Activated CD4-positive, alpha-beta T cell treated with anti-CD3 and anti-CD28 coated beads, Interleukin-2, amount 10 ng/mL, durations not matched to agents 24 days and 14 days (primary cell): ENCODE measurements around the gene DENND1A. TPM values are rescaled to one million over a fixed set of nuclear protein-coding genes. Genes with fewer than 3 reads are reported as not detected.

ENCODE experiments used
- DNase-seq: peaks from one replicate; pipeline ENCODE4 v3.0.0; 2022
- H3K27ac Mint-ChIP-seq: one replicate; pipeline ENCODE4 v1.8.0; 2022; ENCODE audit warnings: mild to moderate bottlenecking, mixed read lengths
- H3K27me3 Mint-ChIP-seq: one replicate; pipeline ENCODE4 v1.8.0; 2022; ENCODE audit warnings: mixed read lengths
- H3K36me3 Mint-ChIP-seq: one replicate; pipeline ENCODE4 v1.8.0; 2022; ENCODE audit warnings: low read depth, mild to moderate bottlenecking, mixed read lengths
- H3K4me1 Mint-ChIP-seq: one replicate; pipeline ENCODE4 v1.8.0; 2021; ENCODE audit warnings: mixed read lengths
- H3K4me3 Mint-ChIP-seq: one replicate; pipeline ENCODE4 v1.8.0; 2022; ENCODE audit warnings: mild to moderate bottlenecking, moderate library complexity, mixed read lengths
- H3K9me3 Mint-ChIP-seq: one replicate; pipeline ENCODE4 v1.8.0; 2021; ENCODE audit warnings: mixed read lengths
- intact Hi-C: fragments of 100-400 bp; cut with micrococcal nuclease; formaldehyde crosslinking; loops from one replicate; pipeline ENCODE4 v1.15.1; 2023
- total RNA-seq: library from RNA; stranded (reverse); gene quantifications from 2 replicates; pipeline ENCODE4 v1.2.3, GENCODE V29; 2022

DENND1A gene
- total RNA-seq, 1 donor from 2014 or later: 25.2 TPM

DNA sequence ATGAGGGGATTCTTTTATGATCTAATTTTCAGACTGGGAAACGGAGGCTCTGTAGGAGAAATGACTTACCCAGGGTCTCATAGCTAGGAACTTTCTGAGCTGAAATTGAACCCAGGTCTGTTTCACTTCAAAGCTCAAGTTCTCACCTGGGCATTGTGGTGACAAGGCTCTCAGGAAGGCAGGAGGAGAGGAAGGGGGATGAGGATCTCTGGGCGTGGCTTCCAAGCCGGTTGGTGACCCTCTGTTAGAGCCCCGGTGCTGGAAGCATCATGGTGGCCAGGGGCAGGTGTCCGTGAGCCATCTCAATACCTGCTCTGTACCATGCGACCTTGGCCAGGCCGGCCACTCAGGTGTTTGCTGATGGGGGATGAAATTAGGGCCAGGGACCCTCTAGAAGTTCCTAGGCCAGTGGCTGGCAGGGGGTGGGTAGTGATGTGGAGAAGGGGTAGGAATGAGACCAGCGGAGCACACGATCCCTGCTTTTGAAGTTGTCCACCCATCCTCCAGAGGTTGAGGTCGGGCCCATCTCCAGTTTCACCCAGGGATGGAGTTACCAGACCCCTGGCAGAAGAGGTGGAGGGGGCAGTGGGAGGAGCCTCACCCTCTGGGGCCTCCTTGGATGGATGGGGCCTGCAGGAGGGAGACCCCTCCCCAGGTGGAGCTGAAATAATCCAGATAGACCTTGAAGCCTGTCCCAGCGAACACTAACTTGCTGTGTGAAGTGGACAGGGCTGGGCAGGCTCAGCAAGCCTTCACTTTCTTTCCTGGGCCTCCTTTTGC is 568.0 kb downstream of the DENND1A start:
- Mint-ChIP-seq H3K9me3 (no peaks in the 10 kb centered on the region), H3K4me3 (no peak overlapping the region), H3K27me3 (peaks cover 3% of the 10 kb centered on the region), H3K36me3 (no peaks in the 10 kb centered on the region), H3K4me1 (peaks cover 18% of the 10 kb centered on the region), H3K27ac (no peak overlapping the region)
- no peak for DNase-seq
- intact Hi-C loops: no loop called here

DNA sequence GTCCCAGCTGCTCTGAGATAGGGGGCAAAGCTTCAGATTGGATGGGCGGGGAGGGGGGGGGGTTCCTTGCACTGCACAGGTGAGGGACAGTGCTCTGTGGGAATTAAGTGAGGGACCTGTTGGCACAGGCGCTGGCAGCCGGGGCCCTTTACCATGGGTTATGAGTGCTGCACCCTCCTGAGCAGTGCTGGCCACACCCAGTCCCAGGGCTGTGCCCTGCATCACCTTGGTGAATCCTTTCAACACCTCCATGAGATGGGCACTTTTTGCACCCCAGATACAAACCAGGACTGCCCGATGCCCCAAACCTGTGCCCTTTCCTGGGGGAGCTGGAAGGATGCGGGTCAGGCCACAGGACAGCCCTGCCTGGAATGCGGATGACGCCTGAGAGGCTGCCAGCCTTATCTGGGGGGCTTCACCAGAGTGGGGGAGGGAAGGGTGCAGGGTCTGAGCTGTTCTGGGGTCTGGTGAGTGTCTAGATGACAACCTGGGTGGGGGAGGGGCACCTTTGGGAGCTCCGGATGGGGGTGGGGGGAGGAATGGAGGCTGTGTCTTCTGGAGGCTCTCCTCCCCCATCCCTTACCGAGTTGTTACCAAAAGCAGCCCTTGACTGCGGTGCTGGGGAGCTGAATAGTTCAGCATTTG is 568.7 kb downstream of the DENND1A start:
- H3K36me3 Mint-ChIP-seq: no peaks in the 10 kb centered on the region
- H3K4me1 Mint-ChIP-seq: peaks cover 18% of the 10 kb centered on the region
- peaks cover 3% of the 10 kb centered on the region for H3K27me3 Mint-ChIP-seq
- intact Hi-C loops: no loop called here
- no peak overlapping the region for H3K27ac Mint-ChIP-seq
- H3K9me3 Mint-ChIP-seq: no peaks in the 10 kb centered on the region
- DNase-seq: no peak
- no peak overlapping the region for H3K4me3 Mint-ChIP-seq

DNA sequence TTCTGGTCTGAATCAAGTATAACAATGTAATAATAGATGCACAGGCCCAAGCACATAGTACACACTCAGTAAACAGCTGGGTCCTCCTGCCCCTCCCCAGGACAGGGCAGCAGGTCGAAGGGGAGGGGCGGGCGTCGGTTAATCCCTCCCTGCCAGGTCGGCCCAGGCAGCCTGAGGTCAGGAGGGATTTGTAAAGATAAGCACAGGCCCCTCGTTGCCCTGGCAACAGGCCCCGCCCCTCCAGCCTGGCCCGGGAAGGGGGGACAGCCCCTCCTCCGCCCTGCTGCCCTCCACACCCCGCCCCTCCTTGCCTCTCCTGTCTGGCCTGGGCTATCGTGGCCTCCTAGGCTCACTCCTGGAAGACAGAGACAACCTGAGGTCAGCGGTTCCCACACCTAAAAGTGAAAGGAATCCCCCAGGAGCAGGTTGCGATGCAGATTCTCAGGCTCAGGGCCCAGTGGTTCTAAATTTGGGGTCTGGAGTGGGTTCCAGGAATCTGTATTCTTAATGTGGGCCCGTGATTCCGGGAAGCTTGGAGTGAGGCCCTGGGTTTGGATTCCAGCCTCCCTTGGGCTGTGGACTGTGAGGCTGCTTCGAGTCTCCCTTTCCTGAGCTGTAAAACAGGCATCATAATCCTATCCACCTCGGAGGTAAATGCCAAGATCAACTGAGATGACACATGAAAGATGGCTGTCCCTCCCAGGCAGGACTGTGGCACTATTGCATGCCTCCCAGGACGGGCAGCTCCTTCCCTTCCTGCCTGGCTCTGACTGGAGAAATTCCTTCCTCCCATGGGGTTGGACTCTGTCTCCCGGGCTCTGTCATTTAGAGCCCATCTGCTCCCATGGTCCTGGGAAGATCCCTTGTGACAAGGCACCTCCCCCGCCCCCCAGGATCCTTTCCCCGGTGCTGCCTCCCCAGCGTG is 569.5 kb downstream of the DENND1A start:
- DNase-seq: peak; percentile 80

DNA sequence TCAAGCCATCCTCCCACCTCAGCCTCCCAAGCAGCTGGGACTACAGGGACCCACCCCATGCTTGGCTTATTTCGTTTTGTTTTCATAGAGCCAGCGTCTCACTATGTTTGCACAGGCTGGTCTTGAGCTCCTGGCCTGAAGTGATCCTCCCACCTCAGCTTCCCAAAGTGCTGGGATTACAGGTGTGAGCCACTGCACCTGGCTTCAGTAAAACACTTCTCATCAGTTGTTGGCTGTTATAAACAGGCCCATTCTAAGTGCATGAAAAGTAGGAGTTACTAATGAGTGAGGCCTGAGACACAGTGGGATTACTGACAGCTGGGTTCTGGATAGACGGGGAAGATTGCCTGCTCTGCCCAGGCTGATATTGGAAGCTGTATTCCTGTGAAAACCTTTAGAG is 570.4 kb downstream of the DENND1A start:
- no peak overlapping the region for H3K4me3 Mint-ChIP-seq
- no peaks in the 10 kb centered on the region for H3K36me3 Mint-ChIP-seq
- no peak for DNase-seq
- intact Hi-C loops: loop anchor here (10.0 kb wide), 1 partner anchor 895 kb away; no protein-coding TSS in a partner anchor
- no peaks in the 10 kb centered on the region for H3K27me3 Mint-ChIP-seq
- H3K9me3 Mint-ChIP-seq: no peaks in the 10 kb centered on the region
- H3K4me1 Mint-ChIP-seq: peaks cover 15% of the 10 kb centered on the region
- no peak overlapping the region for H3K27ac Mint-ChIP-seq

More for the DNA sequence above, 569.5 kb downstream of the DENND1A start:
- Mint-ChIP-seq H3K9me3 (no peaks in the 10 kb centered on the region), H3K4me1 (peaks cover 17% of the 10 kb centered on the region), H3K27ac (no peak overlapping the region), H3K4me3 (no peak overlapping the region), H3K36me3 (no peaks in the 10 kb centered on the region), H3K27me3 (peaks cover 2% of the 10 kb centered on the region)
- intact Hi-C loops: no loop called here

DNA sequence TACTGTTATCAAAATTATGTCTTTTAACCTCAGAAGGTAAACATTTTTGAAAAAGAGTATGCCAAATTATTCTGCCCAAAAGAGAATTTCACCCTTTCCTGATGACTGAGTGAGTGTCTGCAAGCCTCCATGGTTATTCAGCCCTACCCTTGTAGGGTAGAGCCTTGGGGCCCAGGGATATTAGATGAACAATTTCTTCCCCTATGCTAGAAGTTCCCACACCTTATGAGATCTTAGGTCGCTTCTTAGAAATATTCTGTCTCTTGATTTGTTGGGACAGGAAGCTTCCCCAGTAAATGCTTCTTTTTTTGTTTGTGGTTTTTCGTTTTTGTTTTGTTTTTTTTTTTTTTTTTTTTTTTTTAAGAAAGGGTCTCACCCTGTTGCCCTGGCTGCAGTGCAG is 570.8 kb downstream of the DENND1A start:
- peaks cover 17% of the 10 kb centered on the region for H3K4me1 Mint-ChIP-seq
- H3K27ac Mint-ChIP-seq: no peak overlapping the region
- no peak overlapping the region for H3K4me3 Mint-ChIP-seq
- H3K36me3 Mint-ChIP-seq: no peaks in the 10 kb centered on the region
- H3K9me3 Mint-ChIP-seq: no peaks in the 10 kb centered on the region
- no peak for DNase-seq
- intact Hi-C loops: loop anchor here (10.0 kb wide), 1 partner anchor 894 kb away; no protein-coding TSS in a partner anchor
- H3K27me3 Mint-ChIP-seq: no peaks in the 10 kb centered on the region

DNA sequence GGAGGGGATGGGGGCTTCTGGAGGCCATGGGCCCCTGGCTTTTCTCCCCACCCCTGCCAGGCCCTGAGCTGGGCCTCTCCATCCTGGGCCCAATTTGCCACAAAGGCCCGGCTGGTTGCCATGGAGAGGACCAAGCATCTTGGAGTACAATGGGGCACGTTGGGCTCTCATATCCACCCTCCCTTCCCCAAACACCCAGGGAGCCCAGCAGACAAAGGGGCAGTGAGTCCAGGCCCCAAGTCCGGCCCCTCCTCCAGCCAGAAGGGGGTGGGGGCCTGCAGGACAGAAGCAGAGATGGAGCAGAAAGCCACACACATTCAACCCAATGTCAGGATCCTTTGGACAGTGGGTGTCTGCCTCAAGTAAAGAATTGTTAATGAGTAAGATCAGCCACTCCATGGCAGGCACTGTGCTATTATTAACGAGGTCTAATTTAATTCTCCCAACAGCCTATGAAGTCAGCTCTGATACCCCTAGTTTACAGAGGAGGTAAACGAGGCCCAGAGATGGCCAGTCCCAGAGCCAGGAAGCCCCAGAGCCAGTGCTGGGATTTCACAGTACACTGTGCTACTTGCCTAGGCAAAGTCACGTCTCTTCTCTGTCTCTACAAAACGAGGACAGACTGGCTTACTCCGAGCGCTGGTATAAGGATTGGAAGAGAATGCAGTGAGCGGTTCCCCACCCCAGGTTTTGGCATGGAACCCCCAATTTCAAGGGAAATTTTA is 571.6 kb downstream of the DENND1A start:
- Mint-ChIP-seq H3K27ac (no peak overlapping the region), H3K4me1 (peaks cover 19% of the 10 kb centered on the region), H3K27me3 (no peaks in the 10 kb centered on the region), H3K36me3 (no peaks in the 10 kb centered on the region), H3K9me3 (no peaks in the 10 kb centered on the region), H3K4me3 (no peak overlapping the region)
- intact Hi-C loops: loop anchor here (10.0 kb wide), 1 partner anchor 894 kb away; no protein-coding TSS in a partner anchor
- no peak for DNase-seq

DNA sequence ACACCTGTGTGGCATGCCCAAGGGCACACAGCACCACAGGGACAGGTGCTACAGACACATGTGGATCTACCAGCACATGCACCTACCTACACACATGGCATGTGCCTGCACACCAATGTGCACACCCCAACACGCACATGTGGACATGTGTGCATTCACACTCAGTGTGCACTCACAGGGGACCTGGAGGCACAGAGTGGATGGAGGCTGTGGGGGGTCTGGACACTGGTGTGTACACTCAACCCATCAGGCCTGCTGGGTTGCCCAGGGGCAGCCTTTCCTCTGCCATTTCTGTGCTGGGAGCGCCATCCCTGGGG is 572.2 kb downstream of the DENND1A start:
- H3K36me3 Mint-ChIP-seq: no peaks in the 10 kb centered on the region
- H3K9me3 Mint-ChIP-seq: no peaks in the 10 kb centered on the region
- DNase-seq: no peak
- H3K27ac Mint-ChIP-seq: no peak overlapping the region
- intact Hi-C loops: loop anchor here (10.0 kb wide), 1 partner anchor 893 kb away; no protein-coding TSS in a partner anchor
- H3K27me3 Mint-ChIP-seq: peaks cover under 1% of the 10 kb centered on the region
- peaks cover 19% of the 10 kb centered on the region for H3K4me1 Mint-ChIP-seq
- H3K4me3 Mint-ChIP-seq: no peak overlapping the region

DNA sequence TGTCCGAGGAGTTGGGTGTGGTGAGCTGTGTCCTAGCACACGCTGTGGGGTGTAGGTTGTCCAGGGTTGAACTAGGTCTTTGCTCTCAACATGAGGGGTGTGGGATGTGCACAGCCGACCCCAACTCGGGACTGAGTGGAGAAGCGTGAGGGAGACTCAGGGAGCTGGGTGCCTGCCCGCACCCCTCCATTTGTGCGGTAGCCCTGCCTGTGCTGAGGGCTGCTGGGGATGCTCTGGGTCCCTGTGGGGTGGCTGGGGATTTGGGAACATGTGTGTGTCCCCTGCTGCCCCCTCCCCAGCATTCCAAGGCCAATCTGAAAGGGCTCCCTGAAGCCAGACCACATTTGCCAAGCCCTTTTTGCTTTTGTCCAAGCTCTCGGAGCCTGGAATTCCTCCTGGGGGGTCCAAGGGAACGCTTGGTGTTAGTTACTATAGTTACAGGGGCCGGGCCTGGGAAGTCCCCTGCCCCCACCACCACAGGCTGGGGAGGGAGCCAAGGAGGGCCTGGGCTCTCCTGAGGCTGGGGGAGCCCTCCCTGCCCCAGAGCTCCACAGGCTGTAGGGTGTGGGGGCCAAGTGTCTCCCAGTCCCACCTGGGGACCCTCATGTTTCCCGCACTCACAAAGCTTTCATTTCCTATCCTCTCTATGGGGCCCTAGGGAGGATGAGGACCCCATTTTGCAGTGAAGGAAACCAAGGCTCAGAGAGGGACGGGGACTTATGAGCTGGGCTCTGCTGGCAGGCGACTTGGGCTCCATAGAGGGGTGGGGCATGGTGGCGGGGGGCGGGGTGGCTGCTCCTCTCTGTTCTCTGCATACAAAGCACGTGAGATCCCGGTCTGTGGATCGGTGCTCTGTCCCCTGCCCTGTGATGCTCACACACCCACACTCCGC is 572.8 kb downstream of the DENND1A start:
- peaks cover 4% of the 10 kb centered on the region for H3K27me3 Mint-ChIP-seq
- H3K27ac Mint-ChIP-seq: no peak overlapping the region
- peaks cover 19% of the 10 kb centered on the region for H3K4me1 Mint-ChIP-seq
- no peaks in the 10 kb centered on the region for H3K9me3 Mint-ChIP-seq
- no peak for DNase-seq
- no peaks in the 10 kb centered on the region for H3K36me3 Mint-ChIP-seq
- intact Hi-C loops: loop anchor here (10.0 kb wide), 1 partner anchor 892 kb away; no protein-coding TSS in a partner anchor
- no peak overlapping the region for H3K4me3 Mint-ChIP-seq

DNA sequence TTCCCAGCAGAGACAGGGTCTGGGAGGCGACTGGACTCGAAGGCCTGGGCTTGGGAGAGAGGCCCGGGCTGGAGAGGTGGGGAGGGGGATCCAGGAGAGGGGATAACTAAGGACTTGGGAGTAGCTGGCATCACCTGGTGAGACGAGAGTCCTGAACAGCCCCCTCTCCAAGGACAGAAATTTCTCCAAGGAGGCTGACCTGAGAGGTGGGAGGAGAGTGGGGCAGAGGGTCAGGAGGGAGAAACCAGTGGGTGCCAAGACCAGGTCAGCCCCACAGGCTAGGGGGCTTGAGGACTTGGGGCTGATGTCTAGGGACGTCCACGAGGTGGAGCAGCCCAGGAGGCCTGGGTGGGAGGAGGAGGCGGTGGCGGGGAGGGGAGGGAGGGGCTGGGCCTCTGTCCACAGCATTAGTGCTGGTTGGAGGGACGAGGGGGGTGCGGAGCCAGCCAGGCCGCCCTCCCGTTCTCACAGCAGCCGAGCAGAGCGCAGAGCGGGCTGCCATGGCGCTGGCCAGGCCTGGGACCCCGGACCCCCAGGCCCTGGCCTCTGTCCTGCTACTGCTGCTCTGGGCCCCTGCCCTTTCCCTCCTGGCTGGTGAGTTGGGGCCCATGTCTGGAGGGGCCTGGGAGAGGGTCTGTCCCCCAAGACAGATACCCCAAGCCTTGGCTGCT is 574.0 kb downstream of the DENND1A start, which contains the start of gene CRB2:
Gene CRB2, plus strand, starts transcription at position 437 of the 671 bp plus-strand sequence. Its CDS starts 64 bp downstream, at position 501.
- Mint-ChIP-seq H3K36me3 (no peaks in the 10 kb centered on the region), H3K4me1 (peaks cover 19% of the 10 kb centered on the region), H3K27me3 (peaks cover 6% of the 10 kb centered on the region), H3K27ac (no peak within 1 kb of the TSS), H3K4me3 (no peak within 1 kb of the TSS), H3K9me3 (no peaks in the 10 kb centered on the region)
- DNase-seq: no peak
- intact Hi-C loops: loop anchor here (10.0 kb wide), 1 partner anchor 891 kb away; no protein-coding TSS in a partner anchor

DNA sequence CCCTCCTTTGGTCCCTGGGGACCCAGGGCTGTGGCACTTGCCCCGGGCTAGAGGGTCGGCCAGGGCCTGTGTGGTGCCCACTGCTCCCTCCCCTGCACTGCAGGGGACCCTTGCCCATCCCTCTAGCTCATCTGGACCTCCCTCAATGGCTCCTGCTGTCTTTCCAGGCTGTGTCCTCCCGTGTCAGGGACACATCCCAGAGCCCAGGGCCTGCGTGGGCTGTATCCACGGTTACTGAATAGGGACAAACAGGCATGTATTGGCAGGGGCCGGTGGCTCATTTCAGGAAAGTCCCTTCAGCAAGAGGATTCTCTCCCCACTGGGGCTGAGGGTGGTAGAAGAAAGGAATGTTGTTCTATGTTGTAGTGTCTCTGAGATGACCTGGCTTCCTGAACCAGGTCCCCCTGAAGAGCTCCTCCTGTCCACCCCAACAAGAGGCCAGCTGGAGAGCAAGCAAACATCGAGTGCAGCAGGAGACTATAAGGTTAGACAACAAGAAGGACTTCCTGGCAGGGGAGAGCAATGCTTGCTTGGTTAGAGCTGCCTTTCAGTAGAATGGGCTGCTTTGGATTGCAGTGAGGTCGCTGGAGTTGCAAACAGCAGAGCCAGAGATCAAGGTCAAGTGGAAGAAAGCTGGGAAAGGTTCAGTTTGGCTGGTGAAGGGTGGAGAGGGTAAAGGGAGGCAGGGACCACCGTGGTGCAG is 575.0 kb downstream of the DENND1A start:
- H3K36me3 Mint-ChIP-seq: no peaks in the 10 kb centered on the region
- H3K27me3 Mint-ChIP-seq: peaks cover 6% of the 10 kb centered on the region
- H3K9me3 Mint-ChIP-seq: no peaks in the 10 kb centered on the region

DNA sequence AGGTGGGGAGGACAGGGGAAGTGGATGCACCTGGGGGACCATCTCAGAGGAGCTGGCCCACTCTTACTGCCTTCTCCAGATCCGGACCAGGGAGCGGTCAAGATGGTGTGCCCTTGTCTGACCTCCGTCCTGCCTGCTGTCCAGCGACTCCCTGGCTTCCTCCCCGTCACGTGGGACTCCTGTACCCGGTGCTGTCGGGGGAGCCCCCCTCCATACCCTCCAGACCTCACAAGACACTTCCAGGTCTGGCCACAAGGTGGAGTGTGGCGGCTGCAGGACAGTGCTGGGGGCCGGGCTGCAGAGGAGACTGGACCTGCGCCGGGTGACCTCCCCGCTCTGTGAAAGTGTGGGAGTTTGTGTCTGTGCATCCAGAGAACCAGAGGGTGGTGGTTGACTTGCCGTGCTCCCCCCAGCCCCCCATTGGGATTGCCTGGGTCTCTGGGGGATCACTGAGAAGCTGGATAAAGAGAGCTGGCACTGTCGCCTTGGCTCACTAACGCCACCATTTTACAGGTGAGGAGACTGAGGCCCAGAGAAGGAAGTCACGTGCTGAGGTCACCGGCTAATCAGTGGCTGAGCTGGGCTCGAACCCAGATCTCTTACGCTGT is 575.8 kb downstream of the DENND1A start:
- Mint-ChIP-seq H3K4me3 (no peak overlapping the region), H3K9me3 (no peaks in the 10 kb centered on the region), H3K27ac (no peak overlapping the region), H3K4me1 (peaks cover 10% of the 10 kb centered on the region), H3K27me3 (peaks cover 6% of the 10 kb centered on the region), H3K36me3 (no peaks in the 10 kb centered on the region)
- peak; percentile 88 for DNase-seq
- intact Hi-C loops: loop anchor here (1.0 to 10.0 kb wide), 3 partner anchors 31 to 889 kb away; partner anchors contain the start of gene PDCL

More for the DNA sequence above, 575.0 kb downstream of the DENND1A start:
- H3K4me1 Mint-ChIP-seq: peaks cover 18% of the 10 kb centered on the region
- intact Hi-C loops: loop anchor here (1.0 to 10.0 kb wide), 3 partner anchors 30 to 890 kb away; partner anchors contain the start of gene PDCL
- H3K4me3 Mint-ChIP-seq: no peak overlapping the region
- no peak for DNase-seq
- no peak overlapping the region for H3K27ac Mint-ChIP-seq
